Psoas muscle (tissue), 8 donors: Measurements from ENCODE around the gene COL5A2. TPM values are rescaled to one million over a fixed set of nuclear protein-coding genes. Genes with fewer than 3 reads are reported as not detected.

Experiments
- ATAC-seq, 4 donors: fragments of 200-7000 bp; cut with Tn5 transposase; one replicate each; pipeline ENCODE4 v1.9.1; 2020; ENCODE audit warnings: moderate library complexity in 3 of 4, mild to moderate bottlenecking in 2 of 4
- DNase-seq, 2 donors: peaks; one replicate each; pipeline ENCODE4 v3.0.0-alpha.2; 2020
- H3K27ac ChIP-seq: fragments of 200-600 bp; one replicate; pipeline ENCODE4 v1.8.0; 2022
- H3K27me3 ChIP-seq, 3 donors: fragments of 200-600 bp in 1 of 3; one replicate each; pipeline versions ENCODE4 v1.6.1 to v1.8.0; 2013 to 2022; ENCODE audit warnings: low read length in 2 of 3, mild to moderate bottlenecking in 2 of 3, moderate library complexity in 1 of 3; ENCODE audit not compliant: insufficient read depth in 3 of 3
- H3K36me3 ChIP-seq, 2 donors: fragments of 200-600 bp in 1 of 2; one replicate each; pipeline versions ENCODE4 v1.6.1 to v1.8.0; 2013 to 2022; ENCODE audit warnings: low read depth in 1 of 2, mild to moderate bottlenecking in 1 of 2, moderate library complexity in 1 of 2; ENCODE audit not compliant: insufficient read depth in 1 of 2
- H3K4me1 ChIP-seq: fragments of 200-600 bp; one replicate; pipeline ENCODE4 v1.8.0; 2022
- H3K4me3 ChIP-seq: fragments of 200-600 bp; one replicate; pipeline ENCODE4 v1.8.0; 2022; ENCODE audit warnings: mild to moderate bottlenecking
- H3K9me3 ChIP-seq: fragments of 200-600 bp; one replicate; pipeline ENCODE4 v1.8.0; 2022
- CTCF ChIP-seq: fragments of 200-600 bp; IDR thresholded peaks from one replicate; pipeline ENCODE4 v1.8.0; 2022; ENCODE audit warnings: antibody characterized with exemption
- WGBS, 3 donors: extraction: QIAGEN DNeasy Blood & Tissue Kit; methylation state at CpG; one replicate each; pipeline versions ENCODE4 v1.1.6 to v1.1.7; 2013; 5-methylcytosine and 5-hydroxymethylcytosine counted together
- intact Hi-C, 2 donors: fragments of 100-400 bp; cut with DNase I; formaldehyde crosslinking; loops; one replicate each; pipeline versions ENCODE4 v1.11.0 to v1.14.2; 2022
- polyA plus RNA-seq, 3 donors: library from polyadenylated mRNA; stranded (reverse); fragments of 200-250 nt; gene quantifications; one replicate each; pipeline ENCODE4 v1.2.3, GENCODE V29; 2013
- total RNA-seq, 4 donors: library from RNA; stranded (reverse); fragmentation: NEBNext Ultra II Directional in 2 of 4; extraction: Animal tissue kit (Norgen Biotek cat#: 25700) in 2 of 4; gene quantifications; one replicate each; pipeline versions ENCODE4 v1.2.1 to v1.2.4, GENCODE V29; 2021 to 2023
- donor health status: healthy with polysubstance abuse.
- donor health status: DM: no; HTN: no; CAD: no; lungs with moderate emphysema.
- donor health status: Bipolar disorder and iron deficiency.
- donor health status: healthy.
- donor health status: DM: yes; HTN: yes; CAD: no.
- donor health status: DM: no; HTN: no; CAD: no.
- donor health status: DM: no; HTN: no; CAD: no.
- donor health status: DM: yes; HTN: yes; CAD: no.

COL5A2 gene
- total and polyA plus RNA-seq, 7 donors, result 2.3 to 16.8 (median 3.9) TPM

GRCh38 chr2:189060096-189060642 is 119.4 kb downstream of the COL5A2 start:
- WGBS, 3 donors, result 71 to 88% (median 79%) methylated on average over 1 of the region's 1 CpG
- TF ChIP-seq CTCF, result no peak
- no peak for ATAC-seq
- no peaks in the 10 kb centered on the region for H3K9me3 ChIP-seq
- no peak overlapping the region for H3K27ac ChIP-seq
- no peak for DNase-seq
- intact Hi-C loops, result no loop called here
- no peaks in the 10 kb centered on the region for H3K4me1 ChIP-seq
- no peaks in the 10 kb centered on the region for H3K27me3 ChIP-seq
- peaks cover 0 to 65% of the 10 kb centered on the region in 2 donors for H3K36me3 ChIP-seq
- H3K4me3 ChIP-seq, result no peak overlapping the region

- Histone ChIP-seq H3K27me3 (no peaks in the 10 kb centered on the region), H3K4me1 (no peaks in the 10 kb centered on the region), H3K9me3 (no peaks in the 10 kb centered on the region), H3K4me3 (no peak overlapping the region), H3K36me3 (peaks cover 0 to 50% of the 10 kb centered on the region in 2 donors), H3K27ac (no peak overlapping the region)
- DNase-seq (no peak), ATAC-seq (no peak)
- intact Hi-C loops, result no loop called here
- no peak for TF ChIP-seq CTCF
- 90 to 93% (median 92%) methylated on average over 2 of the region's 2 CpGs for WGBS, 3 donors
Observed at GRCh38 chr2:189057316-189057715, 122.2 kb downstream of the COL5A2 start.

GRCh38 chr2:189056200-189057106 is 123.1 kb downstream of the COL5A2 start:
- Histone ChIP-seq H3K36me3 (peaks cover 0 to 50% of the 10 kb centered on the region in 2 donors), H3K4me1 (no peaks in the 10 kb centered on the region), H3K27ac (no peak overlapping the region), H3K4me3 (no peak overlapping the region), H3K9me3 (no peaks in the 10 kb centered on the region), H3K27me3 (no peaks in the 10 kb centered on the region)
- WGBS, 3 donors, result 89 to 94% (median 89%) methylated on average over 4 of the region's 4 CpGs
- TF ChIP-seq CTCF, result no peak
- DNase-seq (no peak), ATAC-seq (no peak)
- intact Hi-C loops, result no loop called here

- Histone ChIP-seq H3K4me3 (no peak overlapping the region), H3K4me1 (no peaks in the 10 kb centered on the region), H3K9me3 (no peaks in the 10 kb centered on the region), H3K27me3 (no peaks in the 10 kb centered on the region), H3K27ac (no peak overlapping the region), H3K36me3 (peaks cover 0 to 40% of the 10 kb centered on the region in 2 donors)
- intact Hi-C loops, result no loop called here
- TF ChIP-seq CTCF, result no peak
- WGBS, 3 donors, result 65 to 80% (median 75%) methylated on average over 7 of the region's 7 CpGs
- DNase-seq (no peak), ATAC-seq (no peak)
Observed at GRCh38 chr2:189050165-189050712, 129.3 kb downstream of the COL5A2 start.
